Renal cortex interstitium (tissue), 11 donors: ENCODE results near the gene RGR. TPM values are rescaled to one million over a fixed set of nuclear protein-coding genes. Genes with fewer than 3 reads are reported as not detected.
A peak's percentile ranks its signal among the peaks of the same experiment; 100 is the strongest.
"Not testable (repeated sequence)": the region's sequence is repeated elsewhere in the genome, so short reads cannot be mapped to it uniquely, and the experiment has no call there.

ENCODE experiments used
- DNase-seq, 11 donors: peaks; one replicate each; pipeline ENCODE4 v3.0.0-alpha.2; 2013; ENCODE audit warnings: low read depth in 9 of 11, low spot score in 4 of 11; ENCODE audit errors: extremely low read depth in 1 of 11
- polyA plus RNA-seq, 3 donors: library from polyadenylated mRNA; unstranded; fragments of 120-200 nt; gene quantifications; one replicate each; pipeline ENCODE4 v1.2.1, GENCODE V29; 2013; ENCODE audit not compliant: insufficient read length in 3 of 3

Gene RGR
- polyA plus RNA-seq, 3 donors: 0.23 TPM; not detected in 2

GRCh38 chr10:84248794-84249193 is 3.9 kb downstream of the RGR start:
- no peak for DNase-seq

GRCh38 chr10:84254552-84255478 is 10.0 kb downstream of the RGR start:
- no peak for DNase-seq

- DNase-seq: peak in 8 of 11 donors; percentile 8 to 22 (median 17)
These were observed 11.9 kb downstream of the RGR start for GRCh38 chr10:84256510-84257342.

GRCh38 chr10:84257343-84258020 is 12.6 kb downstream of the RGR start:
- DNase-seq: no peak

GRCh38 chr10:84258034-84258695 is 13.3 kb downstream of the RGR start:
- DNase-seq: no peak

GRCh38 chr10:84261236-84261915 is 16.5 kb downstream of the RGR start:
- DNase-seq: no peak

GRCh38 chr10:84262190-84262956 is 17.5 kb downstream of the RGR start:
- DNase-seq: no peak

- DNase-seq: no peak
These were observed 18.9 kb downstream of the RGR start for GRCh38 chr10:84263716-84264115.

- DNase-seq: peak in 9 of 11 donors; percentile 17 to 38 (median 24)
These were observed 19.8 kb downstream of the RGR start for GRCh38 chr10:84264611-84265141.

- DNase-seq: no peak
These were observed 20.6 kb downstream of the RGR start for GRCh38 chr10:84265418-84265817.

- no peak for DNase-seq
These were observed 22.8 kb downstream of the RGR start for GRCh38 chr10:84267503-84268126.

- no peak for DNase-seq
These were observed 24.3 kb downstream of the RGR start for GRCh38 chr10:84269162-84269561.

GRCh38 chr10:84269773-84270172 is 24.9 kb downstream of the RGR start:
- DNase-seq: no peak

- no peak for DNase-seq
These were observed 25.9 kb downstream of the RGR start for GRCh38 chr10:84270708-84271107.

GRCh38 chr10:84279876-84280475 is 35.1 kb downstream of the RGR start:
- not testable (repeated sequence) for DNase-seq

GRCh38 chr10:84286695-84287094 is 41.8 kb downstream of the RGR start:
- no peak for DNase-seq

- DNase-seq: no peak
These were observed 43.3 kb downstream of the RGR start for GRCh38 chr10:84288151-84288550.
